ENCODE data around the gene IRS2.

Gene IRS2

GRCh38 chr13:109795011-109795410 lies 8.6 kb upstream of the IRS2 start:
- H3K9ac ChIP-seq (ENCODE audit: low read length) = no peak overlapping the region
- H3K4me1 ChIP-seq (ENCODE audit: control insufficient read depth, insufficient read depth, low read length) = peaks cover 22% of the 10 kb centered on the region
- no peaks in the 10 kb centered on the region for H3K36me3 ChIP-seq (ENCODE audit: control insufficient read depth, insufficient read depth, low read length, severe bottlenecking)
- no peak overlapping the region for H3K4me3 ChIP-seq (ENCODE audit: low read length)
- no peak for DNase-seq (ENCODE audit: low read depth)
- no peaks in the 10 kb centered on the region for H3K9me3 ChIP-seq (ENCODE audit: control insufficient read depth, low read length)
- no peaks in the 10 kb centered on the region for H3K27me3 ChIP-seq (replicated peaks; ENCODE audit: control insufficient read depth, insufficient read depth, low read length)

GRCh38 chr13:109794095-109794494 lies 7.7 kb upstream of the IRS2 start:
- H3K9me3 ChIP-seq (ENCODE audit: control insufficient read depth, low read length) = no peaks in the 10 kb centered on the region
- H3K9ac ChIP-seq (ENCODE audit: low read length) = no peak overlapping the region
- no peak overlapping the region for H3K4me3 ChIP-seq (ENCODE audit: low read length)
- no peak for DNase-seq (ENCODE audit: low read depth)
- H3K27me3 ChIP-seq (replicated peaks; ENCODE audit: control insufficient read depth, insufficient read depth, low read length) = no peaks in the 10 kb centered on the region
- H3K36me3 ChIP-seq (ENCODE audit: control insufficient read depth, insufficient read depth, low read length, severe bottlenecking) = no peaks in the 10 kb centered on the region
- H3K4me1 ChIP-seq (ENCODE audit: control insufficient read depth, insufficient read depth, low read length) = peaks cover 31% of the 10 kb centered on the region

GRCh38 chr13:109792416-109793059 lies 6.2 kb upstream of the IRS2 start:
- Histone ChIP-seq H3K9me3 (ENCODE audit: control insufficient read depth, low read length) (no peaks in the 10 kb centered on the region), H3K4me1 (ENCODE audit: control insufficient read depth, insufficient read depth, low read length) (peaks cover 45% of the 10 kb centered on the region), H3K4me3 (ENCODE audit: low read length) (no peak overlapping the region), H3K9ac (ENCODE audit: low read length) (no peak overlapping the region), H3K36me3 (ENCODE audit: control insufficient read depth, insufficient read depth, low read length, severe bottlenecking) (no peaks in the 10 kb centered on the region), H3K27me3 (replicated peaks; ENCODE audit: control insufficient read depth, insufficient read depth, low read length) (no peaks in the 10 kb centered on the region)
- no peak for DNase-seq (ENCODE audit: low read depth)

- no peaks in the 10 kb centered on the region for H3K36me3 ChIP-seq (ENCODE audit: control insufficient read depth, insufficient read depth, low read length, severe bottlenecking)
- H3K9ac ChIP-seq (ENCODE audit: low read length) = peak overlapping the region; percentile 91
- peaks cover 45% of the 10 kb centered on the region for H3K4me1 ChIP-seq (ENCODE audit: control insufficient read depth, insufficient read depth, low read length)
- H3K9me3 ChIP-seq (ENCODE audit: control insufficient read depth, low read length) = no peaks in the 10 kb centered on the region
- peak; percentile 75 for DNase-seq (ENCODE audit: low read depth)
- H3K27me3 ChIP-seq (replicated peaks; ENCODE audit: control insufficient read depth, insufficient read depth, low read length) = no peaks in the 10 kb centered on the region
- H3K4me3 ChIP-seq (ENCODE audit: low read length) = peak overlapping the region; percentile 87
Observed at GRCh38 chr13:109790942-109791605, 4.7 kb upstream of the IRS2 start.

- peak overlapping the region; percentile 87 for H3K4me3 ChIP-seq (ENCODE audit: low read length)
- peak overlapping the region; percentile 91 for H3K9ac ChIP-seq (ENCODE audit: low read length)
- peaks cover 45% of the 10 kb centered on the region for H3K4me1 ChIP-seq (ENCODE audit: control insufficient read depth, insufficient read depth, low read length)
- H3K36me3 ChIP-seq (ENCODE audit: control insufficient read depth, insufficient read depth, low read length, severe bottlenecking) = no peaks in the 10 kb centered on the region
- no peaks in the 10 kb centered on the region for H3K9me3 ChIP-seq (ENCODE audit: control insufficient read depth, low read length)
- DNase-seq (ENCODE audit: low read depth) = peak; percentile 63
- no peaks in the 10 kb centered on the region for H3K27me3 ChIP-seq (replicated peaks; ENCODE audit: control insufficient read depth, insufficient read depth, low read length)
Observed at GRCh38 chr13:109790086-109790485, 3.7 kb upstream of the IRS2 start.

- DNase-seq (ENCODE audit: low read depth) = no peak
- no peaks in the 10 kb centered on the region for H3K9me3 ChIP-seq (ENCODE audit: control insufficient read depth, low read length)
- peak overlapping the region; percentile 87 for H3K4me3 ChIP-seq (ENCODE audit: low read length)
- peaks cover 45% of the 10 kb centered on the region for H3K4me1 ChIP-seq (ENCODE audit: control insufficient read depth, insufficient read depth, low read length)
- H3K9ac ChIP-seq (ENCODE audit: low read length) = peak overlapping the region; percentile 91
- H3K27me3 ChIP-seq (replicated peaks; ENCODE audit: control insufficient read depth, insufficient read depth, low read length) = no peaks in the 10 kb centered on the region
- no peaks in the 10 kb centered on the region for H3K36me3 ChIP-seq (ENCODE audit: control insufficient read depth, insufficient read depth, low read length, severe bottlenecking)
Observed at GRCh38 chr13:109789262-109789661, 2.9 kb upstream of the IRS2 start.

- Histone ChIP-seq H3K4me3 (ENCODE audit: low read length) (peak overlapping the region; percentile 87), H3K4me1 (ENCODE audit: control insufficient read depth, insufficient read depth, low read length) (peaks cover 45% of the 10 kb centered on the region), H3K27me3 (replicated peaks; ENCODE audit: control insufficient read depth, insufficient read depth, low read length) (no peaks in the 10 kb centered on the region), H3K9ac (ENCODE audit: low read length) (peak overlapping the region; percentile 91), H3K9me3 (ENCODE audit: control insufficient read depth, low read length) (no peaks in the 10 kb centered on the region), H3K36me3 (ENCODE audit: control insufficient read depth, insufficient read depth, low read length, severe bottlenecking) (peaks cover 1% of the 10 kb centered on the region)
- no peak for DNase-seq (ENCODE audit: low read depth)
Observed at GRCh38 chr13:109788372-109789111, 2.2 kb upstream of the IRS2 start.

- DNase-seq (ENCODE audit: low read depth) = peak; percentile 70
- H3K4me3 ChIP-seq (ENCODE audit: low read length) = peak overlapping the region; percentile 87
- H3K36me3 ChIP-seq (ENCODE audit: control insufficient read depth, insufficient read depth, low read length, severe bottlenecking) = peaks cover 11% of the 10 kb centered on the region
- H3K9me3 ChIP-seq (ENCODE audit: control insufficient read depth, low read length) = no peaks in the 10 kb centered on the region
- H3K4me1 ChIP-seq (ENCODE audit: control insufficient read depth, insufficient read depth, low read length) = peaks cover 42% of the 10 kb centered on the region
- H3K9ac ChIP-seq (ENCODE audit: low read length) = peak overlapping the region; percentile 91
- H3K27me3 ChIP-seq (replicated peaks; ENCODE audit: control insufficient read depth, insufficient read depth, low read length) = no peaks in the 10 kb centered on the region
Observed at GRCh38 chr13:109787135-109787954, 962 bp upstream of the IRS2 start.

GRCh38 chr13:109785892-109786450 lies 412 bp downstream of the IRS2 start:
- H3K27me3 ChIP-seq (replicated peaks; ENCODE audit: control insufficient read depth, insufficient read depth, low read length) = no peaks in the 10 kb centered on the region
- peak overlapping the region; percentile 93 for H3K9ac ChIP-seq (ENCODE audit: low read length)
- no peaks in the 10 kb centered on the region for H3K9me3 ChIP-seq (ENCODE audit: control insufficient read depth, low read length)
- peak overlapping the region; percentile 90 for H3K4me3 ChIP-seq (ENCODE audit: low read length)
- peaks cover 35% of the 10 kb centered on the region for H3K4me1 ChIP-seq (ENCODE audit: control insufficient read depth, insufficient read depth, low read length)
- H3K36me3 ChIP-seq (ENCODE audit: control insufficient read depth, insufficient read depth, low read length, severe bottlenecking) = peaks cover 25% of the 10 kb centered on the region
- peak; percentile 70 for DNase-seq (ENCODE audit: low read depth)

GRCh38 chr13:109785141-109785891 lies 1.1 kb downstream of the IRS2 start:
- Histone ChIP-seq H3K4me3 (ENCODE audit: low read length) (peak overlapping the region; percentile 90), H3K9ac (ENCODE audit: low read length) (peak overlapping the region; percentile 93), H3K9me3 (ENCODE audit: control insufficient read depth, low read length) (no peaks in the 10 kb centered on the region), H3K4me1 (ENCODE audit: control insufficient read depth, insufficient read depth, low read length) (peaks cover 29% of the 10 kb centered on the region), H3K36me3 (ENCODE audit: control insufficient read depth, insufficient read depth, low read length, severe bottlenecking) (peaks cover 32% of the 10 kb centered on the region), H3K27me3 (replicated peaks; ENCODE audit: control insufficient read depth, insufficient read depth, low read length) (no peaks in the 10 kb centered on the region)
- peak; percentile 76 for DNase-seq (ENCODE audit: low read depth)
